Brain microvascular endothelial cell (primary cell): ENCODE measurements around the gene CMTM6.

Experiments
- DNase-seq: peaks from one replicate; pipeline ENCODE4 v3.0.0-alpha.2; 2020
- H3K27ac ChIP-seq: fragments of 250-450 bp; sonication (Bioruptor Pico); 2 replicates; pipeline ENCODE4 v1.5.1; 2020; ENCODE audit warnings: mild to moderate bottlenecking, moderate library complexity
- H3K27me3 ChIP-seq: fragments of 250-450 bp; sonication (Bioruptor Pico); replicated peaks from 2 replicates; pipeline ENCODE4 v1.5.1; 2020; ENCODE audit warnings: mild to moderate bottlenecking
- H3K36me3 ChIP-seq: fragments of 250-450 bp; sonication (Bioruptor Pico); replicated peaks from 2 replicates; pipeline ENCODE4 v1.5.1; 2020; ENCODE audit warnings: mild to moderate bottlenecking
- H3K4me3 ChIP-seq: 2 replicates; pipeline ENCODE4 v1.5.1; 2011; ENCODE audit warnings: low read depth, mild to moderate bottlenecking, control low read depth, low read length, moderate library complexity
- in situ Hi-C: cut with HindIII; loops from 2 replicates; pipeline ENCODE4 v1.10.0; 2017; ENCODE audit warnings: low sequenced_read_pairs, low pct_ligation_motif_present
- TF ChIP-seq, protein P1 (sequence below): IDR thresholded peaks from 2 replicates; pipeline ENCODE4 v1.5.1; 2011; ENCODE audit warnings: low read depth, mild to moderate bottlenecking, moderate library complexity, low read length, control low read depth, inconsistent platforms; ENCODE audit errors: missing control alignments

The CMTM6 gene

DNA sequence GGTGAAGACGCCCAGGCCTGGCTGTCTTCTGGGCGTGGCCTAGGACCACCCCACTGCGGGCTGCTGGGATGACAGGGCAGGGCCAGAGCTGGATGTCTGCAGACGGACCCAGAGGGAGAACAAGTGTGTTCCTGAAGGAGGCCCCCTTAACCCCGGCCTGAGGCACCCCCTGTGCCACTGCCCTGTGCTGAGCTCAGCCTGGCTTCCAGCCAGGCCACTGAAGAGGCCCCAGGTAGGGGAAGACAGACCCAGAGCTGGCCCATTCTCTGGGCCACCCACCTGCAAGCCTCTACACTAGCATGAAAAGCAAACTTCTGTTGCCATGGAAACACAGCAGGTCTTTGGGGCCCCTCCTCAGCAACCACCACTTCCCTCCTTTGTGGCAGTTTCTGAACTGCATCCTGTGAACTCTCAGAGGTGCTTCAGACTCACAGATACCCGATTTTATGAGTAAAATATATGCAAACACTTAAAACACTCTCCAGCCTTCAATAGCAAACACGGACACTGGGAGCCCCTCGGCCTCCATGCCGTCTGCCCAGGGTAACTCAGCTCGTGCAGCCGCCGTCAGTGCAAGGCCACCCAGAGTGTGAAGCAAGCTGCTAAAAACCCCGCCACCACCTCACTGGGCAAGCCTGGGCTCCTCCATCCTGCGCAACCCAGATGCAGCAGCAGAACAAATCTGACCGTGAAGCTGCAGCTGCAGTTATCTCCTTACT lies 42.5 kb downstream of the CMTM6 start:
- Histone ChIP-seq H3K4me3 (no peak overlapping the region), H3K36me3 (no peaks in the 10 kb centered on the region), H3K27ac (no peak overlapping the region), H3K27me3 (no peaks in the 10 kb centered on the region)
- no peak for DNase-seq
- in situ Hi-C loops: no loop called here
- TF ChIP-seq, protein P1, sequence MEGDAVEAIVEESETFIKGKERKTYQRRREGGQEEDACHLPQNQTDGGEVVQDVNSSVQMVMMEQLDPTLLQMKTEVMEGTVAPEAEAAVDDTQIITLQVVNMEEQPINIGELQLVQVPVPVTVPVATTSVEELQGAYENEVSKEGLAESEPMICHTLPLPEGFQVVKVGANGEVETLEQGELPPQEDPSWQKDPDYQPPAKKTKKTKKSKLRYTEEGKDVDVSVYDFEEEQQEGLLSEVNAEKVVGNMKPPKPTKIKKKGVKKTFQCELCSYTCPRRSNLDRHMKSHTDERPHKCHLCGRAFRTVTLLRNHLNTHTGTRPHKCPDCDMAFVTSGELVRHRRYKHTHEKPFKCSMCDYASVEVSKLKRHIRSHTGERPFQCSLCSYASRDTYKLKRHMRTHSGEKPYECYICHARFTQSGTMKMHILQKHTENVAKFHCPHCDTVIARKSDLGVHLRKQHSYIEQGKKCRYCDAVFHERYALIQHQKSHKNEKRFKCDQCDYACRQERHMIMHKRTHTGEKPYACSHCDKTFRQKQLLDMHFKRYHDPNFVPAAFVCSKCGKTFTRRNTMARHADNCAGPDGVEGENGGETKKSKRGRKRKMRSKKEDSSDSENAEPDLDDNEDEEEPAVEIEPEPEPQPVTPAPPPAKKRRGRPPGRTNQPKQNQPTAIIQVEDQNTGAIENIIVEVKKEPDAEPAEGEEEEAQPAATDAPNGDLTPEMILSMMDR: no peak

DNA sequence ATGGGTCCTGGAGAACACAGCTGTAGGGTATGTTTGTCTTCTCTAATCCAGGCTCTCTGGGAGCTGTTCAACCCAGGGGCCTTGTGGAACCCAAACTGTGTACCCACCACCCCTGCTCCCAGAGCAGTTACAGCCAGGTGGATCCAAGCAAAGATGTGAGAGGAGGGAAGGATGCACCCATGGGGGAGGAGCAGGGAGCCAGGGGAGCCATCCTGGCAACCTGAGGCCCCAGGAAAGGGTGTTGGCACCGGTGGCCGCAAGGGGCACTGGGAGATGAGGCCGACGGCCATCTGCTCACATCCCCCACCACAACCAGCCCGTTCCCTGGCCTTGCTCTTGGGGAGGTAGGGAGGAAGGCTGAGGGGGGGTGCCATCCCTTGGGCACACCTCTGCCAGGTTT lies 43.2 kb downstream of the CMTM6 start:
- in situ Hi-C loops: no loop called here
- Histone ChIP-seq H3K27ac (no peak overlapping the region), H3K27me3 (no peaks in the 10 kb centered on the region), H3K36me3 (no peaks in the 10 kb centered on the region), H3K4me3 (no peak overlapping the region)
- TF ChIP-seq, protein P1: no peak
- no peak for DNase-seq

DNA sequence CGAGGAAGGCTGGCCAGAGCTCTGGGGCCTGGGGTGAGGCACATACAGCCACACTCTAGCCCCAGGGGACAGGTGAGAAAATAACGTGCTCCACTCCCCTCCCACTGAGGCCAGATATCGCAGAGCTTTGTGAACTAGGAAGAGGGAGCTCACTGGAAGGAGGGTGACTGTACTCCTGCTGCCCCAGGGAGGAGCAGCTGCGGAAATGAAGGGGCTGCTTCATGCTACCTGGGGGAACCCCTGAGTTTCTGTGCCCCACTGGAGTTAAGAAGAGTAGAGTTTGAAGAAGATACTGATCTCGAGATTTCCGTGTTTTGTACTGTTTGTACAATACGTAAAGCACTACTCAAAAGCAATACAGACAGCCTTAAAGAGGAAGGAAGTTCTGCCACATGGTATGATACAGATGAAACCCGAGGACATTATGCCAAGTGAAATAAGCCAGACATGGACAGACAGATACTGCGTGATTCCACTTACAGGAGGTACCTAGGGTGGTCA lies 44.6 kb downstream of the CMTM6 start:
- Histone ChIP-seq H3K4me3 (no peak overlapping the region), H3K36me3 (no peaks in the 10 kb centered on the region), H3K27me3 (no peaks in the 10 kb centered on the region), H3K27ac (no peak overlapping the region)
- in situ Hi-C loops: no loop called here
- TF ChIP-seq, protein P1: no peak
- no peak for DNase-seq

DNA sequence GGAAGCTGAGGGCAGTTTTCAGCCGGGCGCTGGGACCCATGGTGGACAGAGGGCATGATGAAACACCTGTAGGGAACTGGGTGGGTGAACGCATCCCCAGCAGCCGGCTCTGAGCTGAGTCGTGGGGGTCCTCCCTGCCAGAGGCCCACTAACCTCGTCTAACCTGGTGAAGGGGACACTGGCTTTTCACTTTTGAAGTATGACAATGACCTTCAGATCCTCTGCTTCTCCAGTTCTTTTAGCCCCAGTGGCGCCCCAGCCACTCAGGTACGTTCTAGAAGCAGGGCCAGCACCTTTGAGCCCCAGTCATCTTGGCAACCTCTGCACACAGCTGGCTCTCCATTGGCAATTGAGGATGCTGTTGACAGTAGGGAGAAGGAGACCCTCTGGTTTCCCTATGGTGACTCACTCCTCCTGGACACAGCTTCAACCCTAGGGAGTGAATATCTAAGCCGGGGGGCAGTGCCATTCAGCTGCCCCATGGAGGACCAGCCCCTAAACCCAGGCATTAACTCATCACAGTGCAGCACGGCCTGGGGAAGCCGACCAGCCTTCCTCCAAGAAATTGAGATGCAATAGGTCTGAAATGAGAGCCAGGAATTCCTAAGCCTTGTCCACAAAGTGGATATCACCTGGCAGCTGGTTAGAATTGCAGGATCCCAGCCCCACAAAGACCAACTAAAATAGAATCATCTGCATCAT lies 46.1 kb downstream of the CMTM6 start:
- in situ Hi-C loops: no loop called here
- DNase-seq: no peak
- Histone ChIP-seq H3K27me3 (no peaks in the 10 kb centered on the region), H3K36me3 (peaks cover 3% of the 10 kb centered on the region), H3K4me3 (no peak overlapping the region), H3K27ac (no peak overlapping the region)
- TF ChIP-seq, protein P1: no peak

DNA sequence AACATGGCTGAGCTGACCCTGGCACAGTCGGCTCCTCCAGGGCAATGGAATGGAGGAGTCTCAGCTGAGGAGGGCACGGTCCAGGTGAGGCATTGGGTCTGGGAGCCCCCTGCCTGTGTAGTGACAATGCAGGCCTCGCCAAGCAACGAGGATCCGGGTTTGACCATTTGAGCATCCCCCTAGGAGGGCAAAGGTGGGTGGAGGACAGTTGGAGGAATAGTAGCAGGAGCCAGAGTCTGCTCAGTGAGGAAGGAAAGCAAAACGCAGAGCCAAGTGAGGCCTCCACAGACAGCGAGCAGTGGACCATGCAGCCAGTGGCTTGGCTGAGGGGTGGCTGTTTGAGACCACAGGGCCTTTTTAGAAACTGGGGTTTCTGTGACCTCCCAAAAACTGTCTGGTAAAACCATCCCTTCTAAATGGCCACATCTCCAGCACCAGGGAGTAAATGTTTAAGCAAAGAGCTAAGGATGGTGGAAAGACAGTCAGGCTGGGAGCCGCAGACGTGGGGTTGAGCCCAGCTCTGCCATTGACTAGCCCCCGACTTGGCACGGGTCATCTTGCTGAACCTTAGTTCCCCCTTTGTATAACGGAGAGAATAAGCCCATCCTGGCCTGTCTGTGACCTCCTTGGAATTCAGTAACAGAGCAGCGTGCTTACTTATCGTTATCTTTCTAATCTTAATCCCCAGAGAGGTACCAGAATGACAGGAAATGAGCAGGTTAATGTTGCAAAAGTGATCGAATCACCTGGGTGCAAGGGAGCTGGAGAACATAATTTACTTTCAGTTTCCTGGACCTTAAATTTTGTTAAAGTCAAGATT lies 46.8 kb downstream of the CMTM6 start:
- TF ChIP-seq, protein P1: no peak
- Histone ChIP-seq H3K27ac (no peak overlapping the region), H3K27me3 (no peaks in the 10 kb centered on the region), H3K4me3 (no peak overlapping the region), H3K36me3 (peaks cover 3% of the 10 kb centered on the region)
- in situ Hi-C loops: no loop called here
- no peak for DNase-seq
